HS-5 (cell line): Measurements from ENCODE around the gene DHX29.
"Not testable (repeated sequence)": the region's sequence is repeated elsewhere in the genome, so short reads cannot be mapped to it uniquely, and the experiment has no call there.

ENCODE experiments used
- DNase-seq: peaks from one replicate; pipeline ENCODE4 v3.0.0-alpha.2; 2012; ENCODE audit warnings: low read depth

DHX29 gene, protein sequence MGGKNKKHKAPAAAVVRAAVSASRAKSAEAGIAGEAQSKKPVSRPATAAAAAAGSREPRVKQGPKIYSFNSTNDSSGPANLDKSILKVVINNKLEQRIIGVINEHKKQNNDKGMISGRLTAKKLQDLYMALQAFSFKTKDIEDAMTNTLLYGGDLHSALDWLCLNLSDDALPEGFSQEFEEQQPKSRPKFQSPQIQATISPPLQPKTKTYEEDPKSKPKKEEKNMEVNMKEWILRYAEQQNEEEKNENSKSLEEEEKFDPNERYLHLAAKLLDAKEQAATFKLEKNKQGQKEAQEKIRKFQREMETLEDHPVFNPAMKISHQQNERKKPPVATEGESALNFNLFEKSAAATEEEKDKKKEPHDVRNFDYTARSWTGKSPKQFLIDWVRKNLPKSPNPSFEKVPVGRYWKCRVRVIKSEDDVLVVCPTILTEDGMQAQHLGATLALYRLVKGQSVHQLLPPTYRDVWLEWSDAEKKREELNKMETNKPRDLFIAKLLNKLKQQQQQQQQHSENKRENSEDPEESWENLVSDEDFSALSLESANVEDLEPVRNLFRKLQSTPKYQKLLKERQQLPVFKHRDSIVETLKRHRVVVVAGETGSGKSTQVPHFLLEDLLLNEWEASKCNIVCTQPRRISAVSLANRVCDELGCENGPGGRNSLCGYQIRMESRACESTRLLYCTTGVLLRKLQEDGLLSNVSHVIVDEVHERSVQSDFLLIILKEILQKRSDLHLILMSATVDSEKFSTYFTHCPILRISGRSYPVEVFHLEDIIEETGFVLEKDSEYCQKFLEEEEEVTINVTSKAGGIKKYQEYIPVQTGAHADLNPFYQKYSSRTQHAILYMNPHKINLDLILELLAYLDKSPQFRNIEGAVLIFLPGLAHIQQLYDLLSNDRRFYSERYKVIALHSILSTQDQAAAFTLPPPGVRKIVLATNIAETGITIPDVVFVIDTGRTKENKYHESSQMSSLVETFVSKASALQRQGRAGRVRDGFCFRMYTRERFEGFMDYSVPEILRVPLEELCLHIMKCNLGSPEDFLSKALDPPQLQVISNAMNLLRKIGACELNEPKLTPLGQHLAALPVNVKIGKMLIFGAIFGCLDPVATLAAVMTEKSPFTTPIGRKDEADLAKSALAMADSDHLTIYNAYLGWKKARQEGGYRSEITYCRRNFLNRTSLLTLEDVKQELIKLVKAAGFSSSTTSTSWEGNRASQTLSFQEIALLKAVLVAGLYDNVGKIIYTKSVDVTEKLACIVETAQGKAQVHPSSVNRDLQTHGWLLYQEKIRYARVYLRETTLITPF (N-terminal part only)

GRCh38 chr5:55307383-55308253 lies at the start of gene DHX29, which contains the start of gene MTREX:
DHX29 (minus strand) TSS chr5:55307694; CDS start chr5:55307573, 121 bp downstream.
MTREX (plus strand) TSS chr5:55307989; CDS start chr5:55308014, 25 bp downstream.
- DNase-seq, result peak; percentile 92

GRCh38 chr5:55356896-55357295 lies 49.4 kb upstream of the DHX29 start:
- DNase-seq, result no peak

- DNase-seq, result no peak
Observed at GRCh38 chr5:55350754-55351153, 43.3 kb upstream of the DHX29 start.

- no peak for DNase-seq
Observed at GRCh38 chr5:55347786-55348185, 40.3 kb upstream of the DHX29 start.

DNA sequence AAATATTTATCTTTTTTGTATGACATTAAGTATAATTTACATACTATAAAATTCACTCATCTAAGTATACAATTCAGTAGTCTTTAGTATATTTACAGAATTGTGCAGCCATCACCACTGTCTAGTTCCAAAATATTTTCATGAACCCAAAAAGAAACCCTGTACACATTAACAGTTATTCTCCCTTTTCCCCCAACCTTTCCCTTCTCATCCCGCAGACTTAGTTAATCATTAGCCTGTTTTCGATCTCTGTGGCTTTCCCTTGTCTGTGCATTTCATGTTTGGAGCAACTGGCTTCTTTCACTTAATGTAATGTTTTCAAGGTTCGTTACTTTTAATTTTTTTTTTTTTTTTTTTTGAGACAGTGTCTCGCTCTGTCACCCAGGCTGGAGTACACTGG lies 37.8 kb upstream of the DHX29 start:
- no peak for DNase-seq

- DNase-seq, result no peak
Observed at GRCh38 chr5:55344392-55344992, 37.0 kb upstream of the DHX29 start.

- no peak for DNase-seq
Observed at GRCh38 chr5:55343609-55344008, 36.1 kb upstream of the DHX29 start.

- DNase-seq, result no peak
Observed at GRCh38 chr5:55343107-55343506, 35.6 kb upstream of the DHX29 start.

- DNase-seq, result no peak
Observed at GRCh38 chr5:55338810-55339243, 31.3 kb upstream of the DHX29 start.

GRCh38 chr5:55338092-55338613 lies 30.7 kb upstream of the DHX29 start:
- no peak for DNase-seq

DNA sequence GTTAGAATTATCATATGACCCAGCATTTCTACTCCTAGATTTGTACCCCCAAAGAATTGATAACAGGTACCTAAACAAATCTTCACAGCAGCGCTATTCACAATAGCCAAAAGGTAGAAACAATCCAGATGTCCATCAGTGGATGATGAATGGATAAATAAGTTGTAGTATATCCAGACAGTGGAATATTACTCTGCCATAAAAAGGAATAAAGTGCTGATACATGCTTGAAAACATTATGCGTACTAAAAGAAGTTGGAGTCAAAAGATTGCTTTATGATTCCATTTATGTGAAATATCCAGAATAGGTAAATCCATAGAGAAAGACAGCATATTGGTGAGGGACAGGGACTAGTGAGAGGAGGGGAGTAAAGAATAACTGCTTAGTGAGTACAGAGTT lies 26.3 kb upstream of the DHX29 start:
- no peak for DNase-seq

DNA sequence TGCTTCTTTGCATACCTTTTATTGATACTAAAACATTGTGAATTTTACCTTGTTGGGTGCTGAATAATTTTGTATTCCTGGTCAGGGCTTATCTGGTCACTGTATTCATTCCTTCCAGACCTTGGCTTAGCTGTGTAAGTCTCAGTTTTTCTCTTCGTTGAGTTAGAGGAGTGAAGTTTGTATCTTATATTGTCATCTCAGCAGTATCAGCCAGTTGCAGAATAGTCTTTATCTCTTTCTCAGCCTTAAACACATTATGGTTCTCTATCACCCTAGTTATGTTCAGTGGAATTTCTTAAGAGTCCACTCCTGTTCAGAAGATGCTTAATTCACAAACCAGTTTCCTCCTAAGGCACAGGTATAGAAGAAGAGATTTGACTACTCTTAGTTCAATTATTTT lies 25.5 kb upstream of the DHX29 start:
- DNase-seq, result no peak

GRCh38 chr5:55331321-55331720 lies 23.8 kb upstream of the DHX29 start:
- no peak for DNase-seq

DNA sequence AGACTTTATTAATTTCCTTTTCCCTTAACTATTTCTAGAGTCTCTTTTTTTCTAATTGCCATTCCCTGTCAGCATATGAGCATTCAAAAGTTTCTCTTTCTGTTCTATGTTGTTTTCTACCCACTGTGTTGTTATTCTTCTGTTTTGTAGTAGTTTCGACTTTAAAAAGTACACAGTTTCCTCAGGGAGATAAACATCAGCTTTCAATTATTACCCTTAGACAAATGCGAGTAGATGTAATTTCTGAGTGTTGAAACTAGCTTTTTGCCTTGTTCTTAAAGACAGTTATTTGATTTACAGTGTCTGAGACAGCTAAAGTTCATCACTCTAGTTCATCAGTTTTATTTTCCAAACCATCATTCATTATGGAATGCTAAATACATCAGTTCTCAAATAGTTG lies 19.8 kb upstream of the DHX29 start:
- DNase-seq, result no peak

- DNase-seq, result no peak
Observed at GRCh38 chr5:55325621-55326020, 18.1 kb upstream of the DHX29 start.

GRCh38 chr5:55324815-55325418 lies 17.4 kb upstream of the DHX29 start:
- no peak for DNase-seq

- no peak for DNase-seq
Observed at GRCh38 chr5:55324006-55324405, 16.5 kb upstream of the DHX29 start.

DNA sequence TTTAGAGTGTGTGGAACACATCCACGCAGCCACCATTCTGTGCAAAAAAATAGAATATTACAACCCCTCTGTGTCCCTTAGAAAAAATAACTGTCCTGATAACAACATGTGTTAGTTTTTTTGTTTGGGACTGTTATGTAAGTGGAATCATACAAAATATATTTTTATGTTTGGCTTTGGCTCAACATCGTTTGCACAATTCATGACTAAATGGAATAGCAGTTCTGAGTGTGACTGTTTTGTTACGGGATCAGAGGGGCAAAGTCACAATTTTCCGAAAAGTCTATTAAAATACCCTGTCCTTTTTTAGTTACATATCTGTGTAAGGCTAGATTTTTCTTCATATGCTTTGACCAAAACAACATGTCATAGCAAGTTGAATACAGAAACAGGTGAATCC lies 13.1 kb upstream of the DHX29 start:
- no peak for DNase-seq

DNA sequence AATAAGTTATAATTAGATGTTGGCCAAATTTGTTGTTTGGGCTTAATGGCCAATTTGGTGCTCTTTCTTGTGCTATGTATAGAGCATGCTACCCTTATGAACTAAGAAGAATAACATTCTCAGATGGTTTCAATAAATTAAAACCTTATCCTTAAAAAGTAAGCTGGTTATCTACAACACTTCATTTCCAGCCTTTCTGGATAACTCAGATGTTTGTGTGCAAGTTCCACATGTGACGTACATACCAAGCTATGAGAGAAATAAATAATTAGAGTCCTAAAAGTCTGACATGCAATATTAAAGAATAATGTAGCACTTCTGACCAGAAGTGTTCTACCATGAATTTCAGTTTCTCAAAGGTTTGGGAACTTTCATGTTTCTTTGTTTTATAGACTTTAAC lies 12.0 kb upstream of the DHX29 start:
- no peak for DNase-seq

GRCh38 chr5:55318237-55318636 lies 10.7 kb upstream of the DHX29 start:
- DNase-seq, result not testable (repeated sequence)
